Measurements from ENCODE around the gene ALK.

- TF ChIP-seq CTCF (IDR thresholded peaks at IDR 0.05; ENCODE audit: borderline replicate concordance, extremely low read depth, low read length, poor library complexity, severe bottlenecking) (no peak), EZH2 (IDR thresholded peaks at IDR 0.05; ENCODE audit: borderline replicate concordance, low read depth, low read length, severe bottlenecking) (no peak)
Measured at GRCh38 chr2:29361231-29361630, 560.2 kb downstream of the ALK start.

Data from DND-41 (cell line).